ENCODE measurements around the gene IRS2.
"Not testable (repeated sequence)": the region's sequence is repeated elsewhere in the genome, so short reads cannot be mapped to it uniquely, and the experiment has no call there.

The IRS2 gene

GRCh38 chr13:109786457-109787134 lies at the start of gene IRS2:
IRS2 (minus strand) TSS chr13:109786583; CDS start chr13:109786053, 530 bp downstream.
- peak; percentile 93 for DNase-seq

GRCh38 chr13:109834973-109835720 lies 48.8 kb upstream of the IRS2 start:
- no peak for DNase-seq

- no peak for DNase-seq
Observed at GRCh38 chr13:109833940-109834339, 47.6 kb upstream of the IRS2 start.

- DNase-seq = no peak
Observed at GRCh38 chr13:109833071-109833470, 46.7 kb upstream of the IRS2 start.

- not testable (repeated sequence) for DNase-seq
Observed at GRCh38 chr13:109828591-109829316, 42.4 kb upstream of the IRS2 start.

- DNase-seq = not testable (repeated sequence)
Observed at GRCh38 chr13:109823201-109823600, 36.8 kb upstream of the IRS2 start.

- no peak for DNase-seq
Observed at GRCh38 chr13:109821103-109821502, 34.7 kb upstream of the IRS2 start.

- no peak for DNase-seq
Observed at GRCh38 chr13:109819874-109820273, 33.5 kb upstream of the IRS2 start.

GRCh38 chr13:109818886-109819285 lies 32.5 kb upstream of the IRS2 start:
- DNase-seq = no peak

GRCh38 chr13:109817591-109818535 lies 31.5 kb upstream of the IRS2 start:
- no peak for DNase-seq

- no peak for DNase-seq
Observed at GRCh38 chr13:109816808-109817203, 30.4 kb upstream of the IRS2 start.

- no peak for DNase-seq
Observed at GRCh38 chr13:109816112-109816807, 29.9 kb upstream of the IRS2 start.

GRCh38 chr13:109815651-109816050 lies 29.3 kb upstream of the IRS2 start:
- DNase-seq = no peak

GRCh38 chr13:109813663-109814062 lies 27.3 kb upstream of the IRS2 start:
- DNase-seq = no peak

GRCh38 chr13:109812382-109812781 lies 26.0 kb upstream of the IRS2 start:
- no peak for DNase-seq

- DNase-seq = no peak
Observed at GRCh38 chr13:109810761-109811510, 24.6 kb upstream of the IRS2 start.

GRCh38 chr13:109809216-109809932 lies 23.0 kb upstream of the IRS2 start:
- DNase-seq = no peak

- no peak for DNase-seq
Observed at GRCh38 chr13:109807345-109807744, 21.0 kb upstream of the IRS2 start.

- DNase-seq = no peak
Observed at GRCh38 chr13:109804654-109805053, 18.3 kb upstream of the IRS2 start.

- DNase-seq = no peak
Observed at GRCh38 chr13:109803825-109804224, 17.4 kb upstream of the IRS2 start.
